Tibial nerve (tissue), 4 donors: Measurements from ENCODE around the gene COL4A2.

Experiments
- CTCF ChIP-seq, 5 experiments: fragments of 200-600 bp in 3 of 5; fragments of 450-650 bp in 2 of 5; sonication (generic) in 3 of 5; IDR thresholded peaks; one replicate each; pipeline ENCODE4 v1.5.1; 2016 to 2019; ENCODE audit warnings: antibody characterized with exemption in 5 of 5, mild to moderate bottlenecking in 3 of 5, moderate library complexity in 2 of 5
- EP300 ChIP-seq, 2 donors: sonication (generic); formaldehyde crosslinking; IDR thresholded peaks; one replicate each; pipeline ENCODE4 v1.6.1; 2017; ENCODE audit warnings: antibody characterized with exemption in 2 of 2, mild to moderate bottlenecking in 1 of 2
- POLR2A ChIP-seq, 2 donors: fragments of 450-650 bp; IDR thresholded peaks; one replicate each; pipeline ENCODE4 v1.6.1; 2017; ENCODE audit warnings: antibody characterized with exemption in 2 of 2, mild to moderate bottlenecking in 2 of 2, moderate library complexity in 2 of 2

- TF ChIP-seq EP300 (IDR thresholded peaks at IDR 0.05) (no peak), CTCF (IDR thresholded peaks at IDR 0.05) (no peak), POLR2A (IDR thresholded peaks at IDR 0.05) (no peak)
Measured at GRCh38 chr13:110264685-110265275, 42.3 kb upstream of the COL4A2 start.
